GM23248 (cell line): ENCODE results near the gene GPR155. TPM values are rescaled to one million over a fixed set of nuclear protein-coding genes. Genes with fewer than 3 reads are reported as not detected.

Source experiments
- DNase-seq: peaks from one replicate; pipeline ENCODE4 v3.0.0-alpha.2; 2015
- H2AFZ ChIP-seq: fragments of 200-600 bp; sonication (generic); 2 replicates; pipeline ENCODE4 v1.6.1; 2016; ENCODE audit warnings: antibody characterized with exemption
- H3F3A ChIP-seq: fragments of 200-600 bp; sonication (generic); 2 replicates; pipeline ENCODE4 v1.6.1; 2016; ENCODE audit warnings: mild to moderate bottlenecking, antibody characterized with exemption, mixed run types; ENCODE audit not compliant: insufficient read depth
- H3K27ac ChIP-seq: fragments of 200-600 bp; sonication (generic); 2 replicates; pipeline ENCODE4 v1.5.1; 2016; ENCODE audit warnings: mild to moderate bottlenecking
- H3K27me3 ChIP-seq: fragments of 200-600 bp; sonication (generic); replicated peaks from 2 replicates; pipeline ENCODE4 v1.6.1; 2016; ENCODE audit warnings: mild to moderate bottlenecking; ENCODE audit not compliant: insufficient read depth
- H3K36me3 ChIP-seq: fragments of 200-600 bp; sonication (generic); 2 replicates; pipeline ENCODE4 v1.6.1; 2016; ENCODE audit warnings: low read depth, mild to moderate bottlenecking
- H3K4me1 ChIP-seq: fragments of 200-600 bp; sonication (generic); 2 replicates; pipeline ENCODE4 v1.6.1; 2016; ENCODE audit warnings: mild to moderate bottlenecking; ENCODE audit not compliant: insufficient read depth
- H3K4me2 ChIP-seq: fragments of 200-600 bp; sonication (generic); one replicate; pipeline ENCODE4 v1.6.1; 2016; ENCODE audit warnings: mild to moderate bottlenecking; ENCODE audit not compliant: unreplicated experiment
- H3K4me3 ChIP-seq: fragments of 200-600 bp; sonication (generic); 2 replicates; pipeline ENCODE4 v1.5.1; 2016; ENCODE audit warnings: mild to moderate bottlenecking
- H3K79me2 ChIP-seq: fragments of 200-600 bp; sonication (generic); 2 replicates; pipeline ENCODE4 v1.6.1; 2016; ENCODE audit warnings: mild to moderate bottlenecking; ENCODE audit not compliant: insufficient read depth
- H3K9ac ChIP-seq: fragments of 200-600 bp; sonication (generic); 2 replicates; pipeline ENCODE4 v1.6.1; 2016; ENCODE audit warnings: mild to moderate bottlenecking
- H3K9me2 ChIP-seq: fragments of 200-600 bp; sonication (generic); 2 replicates; pipeline ENCODE4 v1.6.1; 2016; ENCODE audit warnings: mixed run types, mild to moderate bottlenecking, moderate library complexity; ENCODE audit not compliant: insufficient read depth
- H3K9me3 ChIP-seq: fragments of 200-600 bp; sonication (generic); one replicate; pipeline ENCODE4 v1.6.1; 2017; ENCODE audit warnings: low read depth
- H4K20me1 ChIP-seq: fragments of 200-600 bp; sonication (generic); 2 replicates; pipeline ENCODE4 v1.6.0; 2016; ENCODE audit not compliant: insufficient read depth
- EZH2 ChIP-seq: fragments of 200-600 bp; sonication (generic); IDR thresholded peaks from 2 replicates; pipeline ENCODE4 v1.6.1; 2018; ENCODE audit warnings: antibody characterized with exemption, mild to moderate bottlenecking; ENCODE audit not compliant: insufficient read depth, poor library complexity, severe bottlenecking
- EZH2phosphoT487 ChIP-seq: fragments of 200-600 bp; sonication (generic); IDR thresholded peaks from 2 replicates; pipeline ENCODE4 v1.6.1; 2018; ENCODE audit warnings: antibody characterized with exemption, moderate library complexity, mild to moderate bottlenecking, low read depth; ENCODE audit not compliant: insufficient read depth
- WGBS, 2 experiments: methylation state at CpG; one replicate each; pipeline ENCODE4 v1.1.6; 2015 to 2017; ENCODE audit warnings: low lambda C conversion rate in 2 of 2, low coverage in 1 of 2; ENCODE audit errors: missing lambda C conversion rate in 2 of 2; 5-methylcytosine and 5-hydroxymethylcytosine counted together
- in situ Hi-C: fragments of 300-500 bp; cut with MboI; formaldehyde crosslinking; loops from 2 replicates; pipeline ENCODE4 v1.15.0; 2020
- polyA plus RNA-seq: library from polyadenylated mRNA; unstranded; fragments of >200 nt; fragmentation: Nextera tagmentation; extraction: Ambion mirVana; gene quantifications from 2 replicates; pipeline ENCODE4 v1.2.1, GENCODE V29; 2016
- total RNA-seq: library from RNA; depleted of rRNA; stranded (reverse); fragments of >200 nt; shearing (Covaris generic); gene quantifications from 2 replicates; pipeline ENCODE4 v1.2.3, GENCODE V29; 2014

GPR155 gene
- total and polyA plus RNA-seq, 2 experiments from 2014 or later, result 3.2 to 3.4 TPM

DNA sequence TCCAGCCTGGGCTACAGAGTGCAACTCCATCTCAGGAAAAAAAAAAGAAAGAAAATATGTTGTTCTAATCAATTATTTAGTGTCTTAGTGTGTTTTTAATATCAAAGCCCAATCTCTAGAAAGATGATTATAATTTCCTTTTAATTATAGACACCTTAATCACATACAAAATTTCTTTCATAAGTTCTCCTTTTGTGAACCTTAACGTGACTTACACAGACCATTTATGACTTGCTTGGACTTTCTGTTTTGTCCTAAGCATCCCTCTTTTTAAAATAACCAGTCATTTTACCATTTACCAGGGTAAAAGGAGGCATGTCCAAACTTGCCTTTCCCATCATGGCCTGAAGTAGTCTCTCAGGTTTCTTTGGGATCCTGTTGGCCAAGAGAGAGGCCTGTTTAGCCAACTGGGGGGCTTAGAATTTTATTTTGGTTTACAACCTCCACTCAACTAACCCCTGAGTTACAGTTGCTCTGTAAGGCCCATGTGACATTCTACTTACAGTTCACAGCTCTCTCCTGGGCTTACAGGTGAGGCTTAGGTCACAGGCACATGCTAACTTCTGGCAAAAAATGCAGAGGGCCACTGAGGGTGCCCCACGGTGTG lies 23.9 kb upstream of the GPR155 start:
- TF ChIP-seq EZH2 (no peak), EZH2phosphoT487 (no peak)
- H3F3A ChIP-seq, result no peaks in the 10 kb centered on the region
- DNase-seq, result no peak
- H3K36me3 ChIP-seq, result no peaks in the 10 kb centered on the region
- H3K4me2 ChIP-seq, result no peak overlapping the region
- H3K9me3 ChIP-seq, result peaks cover 3% of the 10 kb centered on the region
- H3K27me3 ChIP-seq, result no peaks in the 10 kb centered on the region
- no peaks in the 10 kb centered on the region for H3K4me1 ChIP-seq
- no peaks in the 10 kb centered on the region for H3K79me2 ChIP-seq
- no peak overlapping the region for H3K9ac ChIP-seq
- H4K20me1 ChIP-seq, result no peaks in the 10 kb centered on the region
- no peak overlapping the region for H3K27ac ChIP-seq
- 28 to 33% methylated on average over 2 of the region's 2 CpGs for WGBS, 2 experiments
- H3K4me3 ChIP-seq, result no peak overlapping the region
- H3K9me2 ChIP-seq, result no peaks in the 10 kb centered on the region
- in situ Hi-C loops, result no loop called here
- no peak overlapping the region for H2AFZ ChIP-seq

GRCh38 chr2:174503161-174503809 lies 16.5 kb upstream of the GPR155 start:
- Histone ChIP-seq H2AFZ (no peak overlapping the region), H3K9me3 (no peaks in the 10 kb centered on the region), H3K27ac (no peak overlapping the region), H3K4me2 (no peak overlapping the region), H3K4me1 (no peaks in the 10 kb centered on the region), H4K20me1 (no peaks in the 10 kb centered on the region), H3K79me2 (no peaks in the 10 kb centered on the region), H3F3A (no peaks in the 10 kb centered on the region), H3K4me3 (no peak overlapping the region), H3K27me3 (peaks cover 6% of the 10 kb centered on the region; the same call in 1 of the 2 replicates), H3K9me2 (no peaks in the 10 kb centered on the region), H3K36me3 (no peaks in the 10 kb centered on the region), H3K9ac (no peak overlapping the region)
- no peak for DNase-seq
- in situ Hi-C loops, result no loop called here
- TF ChIP-seq EZH2phosphoT487, result no peak
- TF ChIP-seq EZH2, result no peak
- 54 to 60% methylated on average over 3 of the region's 3 CpGs for WGBS, 2 experiments

- Histone ChIP-seq H3K4me2 (no peak overlapping the region), H3K79me2 (no peaks in the 10 kb centered on the region), H2AFZ (no peak overlapping the region), H3K27me3 (peaks cover 9% of the 10 kb centered on the region), H3K9ac (no peak overlapping the region), H3K27ac (no peak overlapping the region), H3K9me3 (no peaks in the 10 kb centered on the region), H4K20me1 (no peaks in the 10 kb centered on the region), H3K36me3 (no peaks in the 10 kb centered on the region), H3K9me2 (no peaks in the 10 kb centered on the region), H3F3A (no peaks in the 10 kb centered on the region), H3K4me1 (no peaks in the 10 kb centered on the region), H3K4me3 (no peak overlapping the region)
- in situ Hi-C loops, result no loop called here
- TF ChIP-seq EZH2phosphoT487 (no peak), EZH2 (no peak)
- DNase-seq, result no peak
- WGBS, 2 experiments, result 67 to 71% methylated on average over 4 to 5 of the region's 5 CpGs
Measured at GRCh38 chr2:174499371-174499770, 12.5 kb upstream of the GPR155 start.

DNA sequence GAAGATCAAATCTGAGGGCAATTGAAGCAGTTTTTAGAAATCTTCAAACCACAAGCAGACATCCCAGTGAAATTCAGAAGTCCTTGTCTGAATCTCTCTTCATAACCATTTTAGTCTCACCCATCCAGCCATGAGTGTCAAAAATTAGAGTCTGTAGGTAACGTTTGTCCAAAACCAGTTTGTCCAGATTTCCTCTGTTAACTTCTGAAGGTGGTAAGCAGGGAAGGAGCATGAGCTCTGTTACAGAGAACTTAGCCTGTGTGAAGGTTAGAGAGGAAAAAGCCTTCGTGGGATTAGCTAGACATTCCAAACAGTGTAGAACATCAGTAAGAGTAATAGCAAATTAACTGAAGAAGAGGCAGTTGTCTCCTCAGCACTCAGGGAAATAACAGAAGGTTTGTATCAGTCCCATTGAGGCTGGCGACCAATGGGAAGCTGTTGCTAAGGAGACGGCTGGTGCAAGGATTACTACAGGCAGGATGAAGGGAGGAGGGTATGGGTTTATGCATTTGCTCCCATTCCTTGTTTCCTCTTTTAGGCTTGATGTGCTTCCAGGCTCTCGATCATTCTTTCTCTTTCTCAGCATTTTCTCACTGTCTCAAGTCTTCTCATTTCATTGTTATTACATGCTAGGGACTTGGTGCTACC lies 8.7 kb upstream of the GPR155 start:
- DNase-seq, result no peak
- Histone ChIP-seq H4K20me1 (no peaks in the 10 kb centered on the region), H3K36me3 (no peaks in the 10 kb centered on the region), H3K4me1 (no peaks in the 10 kb centered on the region), H3K9ac (no peak overlapping the region), H3K9me3 (no peaks in the 10 kb centered on the region), H3F3A (no peaks in the 10 kb centered on the region), H3K79me2 (no peaks in the 10 kb centered on the region), H3K27me3 (peaks cover 3% of the 10 kb centered on the region), H3K4me3 (no peak overlapping the region), H3K9me2 (no peaks in the 10 kb centered on the region), H2AFZ (no peak overlapping the region), H3K4me2 (no peak overlapping the region), H3K27ac (no peak overlapping the region)
- no peak for TF ChIP-seq EZH2phosphoT487
- no peak for TF ChIP-seq EZH2
- WGBS, 2 experiments, result 40 to 45% methylated on average over 5 of the region's 5 CpGs
- in situ Hi-C loops, result no loop called here
